GM23248 (cell line): ENCODE data around the gene MEX3A.

Experiments used
- EZH2 ChIP-seq: fragments of 200-600 bp; sonication (generic); IDR thresholded peaks from 2 replicates; pipeline ENCODE4 v1.6.1; 2018; ENCODE audit warnings: antibody characterized with exemption, mild to moderate bottlenecking; ENCODE audit not compliant: insufficient read depth, poor library complexity, severe bottlenecking
- EZH2phosphoT487 ChIP-seq: fragments of 200-600 bp; sonication (generic); IDR thresholded peaks from 2 replicates; pipeline ENCODE4 v1.6.1; 2018; ENCODE audit warnings: antibody characterized with exemption, moderate library complexity, mild to moderate bottlenecking, low read depth; ENCODE audit not compliant: insufficient read depth

DNA sequence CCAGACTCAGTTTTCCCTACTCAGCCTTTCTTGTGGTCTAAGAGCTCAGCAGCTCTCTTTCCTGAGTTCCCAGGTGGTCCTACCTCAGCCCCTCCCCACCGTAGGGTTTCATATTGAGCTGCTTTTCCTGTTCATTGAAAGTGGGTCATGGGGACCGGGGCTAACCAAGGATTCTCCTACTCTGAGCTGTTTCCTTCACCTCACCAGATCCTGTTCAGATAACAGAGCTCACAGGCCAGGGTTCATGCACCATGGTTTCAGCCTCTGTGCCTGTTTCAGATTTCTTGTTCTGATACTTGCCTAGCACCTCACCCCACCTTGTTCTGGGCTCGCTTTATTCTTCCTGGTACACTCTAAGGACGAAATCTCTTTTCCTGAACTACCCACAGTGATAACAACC lies 37.2 kb downstream of the MEX3A start:
- TF ChIP-seq EZH2 (no peak), EZH2phosphoT487 (no peak)
